DMS153 treated with DMSO at 0.1 percent for 48 hours (cell line): ENCODE measurements around the gene CUL1.

Experiments used
- DNase-seq: peaks from one replicate; lab custom pipeline; 2025; ENCODE audit not compliant: unreplicated experiment; lab: John Stamatoyannopoulos, UW

The CUL1 gene

DNA sequence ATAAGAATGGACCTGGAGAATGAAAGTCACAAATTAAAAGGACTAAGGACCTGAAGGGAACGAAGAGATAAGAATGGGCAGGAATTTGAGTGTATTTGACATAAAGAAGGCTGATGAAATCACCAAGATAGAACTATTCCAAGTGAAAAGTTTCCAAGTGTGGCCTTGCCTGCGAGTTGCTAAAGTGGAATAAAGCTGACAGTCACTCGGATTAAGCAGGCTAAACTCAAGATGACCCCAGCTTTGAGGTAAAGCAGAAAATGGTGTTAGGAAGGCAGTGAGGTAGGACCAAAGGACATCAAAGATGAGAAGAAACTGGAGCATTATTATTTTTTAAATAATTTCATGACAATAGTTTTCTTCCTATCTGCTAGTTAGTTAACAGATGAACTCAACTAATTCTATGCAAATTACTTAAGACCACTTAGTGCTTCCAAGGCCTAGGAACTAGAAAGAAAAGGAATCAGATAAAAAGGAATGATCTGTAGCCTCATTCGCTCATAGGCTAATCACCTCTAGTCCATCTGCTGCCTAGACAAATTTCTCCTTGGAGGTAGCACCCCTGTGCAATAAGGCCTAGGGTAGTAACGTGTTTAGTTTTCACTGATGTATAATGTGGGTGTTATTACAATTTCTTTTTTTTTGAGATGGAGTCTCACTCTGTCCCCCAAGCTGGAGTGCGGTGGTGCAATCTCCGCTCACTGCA, 150.8 kb downstream of the CUL1 start:
- no peak for DNase-seq

DNA sequence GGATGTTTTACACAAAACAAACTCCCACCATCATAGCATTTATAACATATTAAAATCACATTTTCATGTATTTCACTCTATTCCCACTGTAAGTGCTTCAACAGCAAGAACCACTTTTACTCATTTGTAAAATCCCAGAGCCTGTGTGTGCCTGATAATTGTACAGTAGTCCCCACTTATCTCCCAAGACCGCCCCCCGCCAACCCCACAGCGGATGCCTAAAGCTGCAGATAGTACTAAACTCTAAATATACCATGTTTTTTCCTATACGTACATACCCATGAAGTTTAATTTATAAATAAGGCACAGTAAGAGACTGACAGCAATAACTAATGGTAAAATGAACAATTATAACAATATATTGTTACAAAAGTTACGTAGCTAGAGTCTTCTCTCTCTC, 151.9 kb downstream of the CUL1 start:
- DNase-seq, result no peak
